GM21737 (cell line): Measurements from ENCODE around the gene DDX39A.
"Not testable (repeated sequence)": the region's sequence is repeated elsewhere in the genome, so short reads cannot be mapped to it uniquely, and the experiment has no call there.

Source experiments
- ATAC-seq: cut with Tn5 transposase; IDR thresholded peaks from one replicate; pipeline ENCODE4 v1.9.1; 2021; ENCODE audit warnings: mild to moderate bottlenecking, moderate library complexity; ENCODE audit not compliant: unreplicated experiment

The DDX39A gene

GRCh38 chr19:14419106-14419813 lies at the start of gene DDX39A:
DDX39A (minus strand) TSS chr19:14419341; CDS start chr19:14413220, 6,121 bp downstream.
- peak; percentile 78 for ATAC-seq

- no peak for ATAC-seq
Observed at GRCh38 chr19:14467816-14468215, 48.7 kb upstream of the DDX39A start.

- no peak for ATAC-seq
Observed at GRCh38 chr19:14467391-14467790, 48.2 kb upstream of the DDX39A start.

GRCh38 chr19:14463747-14464146 lies 44.6 kb upstream of the DDX39A start:
- ATAC-seq = no peak

- ATAC-seq = not testable (repeated sequence)
Observed at GRCh38 chr19:14462401-14462800, 43.3 kb upstream of the DDX39A start.

GRCh38 chr19:14460935-14461334 lies 41.8 kb upstream of the DDX39A start:
- no peak for ATAC-seq

GRCh38 chr19:14459703-14460102 lies 40.6 kb upstream of the DDX39A start:
- no peak for ATAC-seq

- not testable (repeated sequence) for ATAC-seq
Observed at GRCh38 chr19:14452303-14452702, 33.2 kb upstream of the DDX39A start.

GRCh38 chr19:14450876-14451275 lies 31.7 kb upstream of the DDX39A start:
- no peak for ATAC-seq

GRCh38 chr19:14450168-14450874 lies 31.2 kb upstream of the DDX39A start:
- ATAC-seq = no peak

GRCh38 chr19:14449321-14449720 lies 30.2 kb upstream of the DDX39A start:
- ATAC-seq = no peak

- ATAC-seq = no peak
Observed at GRCh38 chr19:14446336-14447036, 27.3 kb upstream of the DDX39A start.

GRCh38 chr19:14443632-14444216 lies 24.6 kb upstream of the DDX39A start:
- no peak for ATAC-seq

GRCh38 chr19:14442891-14443631 lies 23.9 kb upstream of the DDX39A start:
- no peak for ATAC-seq

GRCh38 chr19:14441041-14441938 lies 22.1 kb upstream of the DDX39A start:
- ATAC-seq = no peak

GRCh38 chr19:14440049-14440448 lies 20.9 kb upstream of the DDX39A start:
- peak; percentile 63 for ATAC-seq

- ATAC-seq = no peak
Observed at GRCh38 chr19:14439014-14439413, 19.9 kb upstream of the DDX39A start.

GRCh38 chr19:14437578-14438140 lies 18.5 kb upstream of the DDX39A start:
- ATAC-seq = no peak

- no peak for ATAC-seq
Observed at GRCh38 chr19:14435320-14436050, 16.3 kb upstream of the DDX39A start.
